ENCODE results near the gene CDS2.
A peak's percentile ranks its signal among the peaks of the same experiment; 100 is the strongest.

CDS2 gene

DNA sequence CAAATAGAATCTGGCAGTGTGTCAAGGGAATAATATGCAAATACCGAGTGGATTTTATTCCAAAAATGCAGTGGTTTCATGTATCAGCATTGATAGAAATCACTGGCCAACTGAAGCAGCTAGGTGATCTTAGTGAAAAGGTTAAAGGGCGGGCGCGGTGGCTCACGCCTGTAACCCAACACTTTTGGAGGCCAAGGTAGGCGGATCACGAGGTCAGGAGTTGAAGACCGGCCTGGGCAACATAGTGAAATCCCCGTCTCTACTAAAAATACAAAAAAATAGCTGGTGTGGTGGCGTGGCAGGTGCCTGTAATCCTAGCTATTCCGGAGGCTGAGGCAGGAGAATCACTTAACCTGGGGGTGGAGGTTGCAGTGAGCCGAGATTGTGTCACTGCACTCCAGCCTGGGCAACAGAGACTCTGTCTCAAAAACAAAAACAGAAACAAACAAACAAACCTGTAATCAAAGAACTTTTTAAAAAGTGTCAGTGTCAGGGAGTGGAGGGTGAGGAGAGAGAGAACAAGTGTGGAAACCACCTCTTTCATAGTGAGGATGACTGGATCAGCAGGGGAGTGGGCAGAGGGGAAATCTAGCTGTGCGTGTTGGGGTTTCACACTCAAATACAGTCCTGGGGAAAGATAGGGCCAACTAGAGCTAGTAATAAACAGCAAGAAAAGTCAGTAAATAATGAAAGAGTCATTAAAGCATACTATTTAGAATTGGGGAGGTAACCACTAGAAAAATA lies 57.1 kb downstream of the CDS2 start:
- no peak for DNase-seq

DNA sequence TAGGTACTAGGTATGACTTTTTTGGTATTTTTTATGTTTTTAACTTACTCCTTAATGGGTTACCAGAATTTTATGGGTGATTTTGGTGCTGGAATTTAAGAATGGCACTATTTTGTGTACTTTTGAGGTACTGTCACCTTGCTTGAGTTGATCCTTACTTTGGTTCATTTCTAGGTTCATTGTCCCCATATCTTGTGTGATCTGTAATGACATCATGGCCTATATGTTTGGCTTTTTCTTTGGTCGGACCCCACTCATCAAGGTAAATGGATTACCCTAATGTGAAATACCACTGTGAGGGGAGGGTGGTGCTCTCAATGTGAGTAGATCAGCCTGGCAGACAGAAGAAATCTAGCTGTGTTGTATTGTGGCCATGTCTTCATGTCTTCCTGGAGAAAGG lies 57.9 kb downstream of the CDS2 start:
- DNase-seq: no peak

DNA sequence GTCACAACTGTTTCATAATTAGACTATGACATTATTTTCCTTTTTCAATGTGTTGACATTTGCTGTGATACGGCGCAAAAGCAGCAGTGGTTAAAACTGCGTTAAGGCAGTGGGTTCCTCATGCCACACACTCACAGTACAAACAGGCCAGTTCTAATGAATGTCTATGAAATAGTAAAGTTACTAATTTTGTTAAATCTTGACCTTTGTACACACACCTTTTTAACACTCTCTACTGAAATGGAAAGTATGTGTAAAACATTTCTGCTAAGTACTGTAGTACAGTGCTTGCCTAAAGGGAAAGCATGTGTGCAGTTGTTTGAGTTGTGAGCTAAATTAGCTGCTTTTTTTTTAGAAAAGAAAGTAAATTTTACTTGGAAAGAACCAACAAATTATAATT lies 60.3 kb downstream of the CDS2 start:
- no peak for DNase-seq

DNA sequence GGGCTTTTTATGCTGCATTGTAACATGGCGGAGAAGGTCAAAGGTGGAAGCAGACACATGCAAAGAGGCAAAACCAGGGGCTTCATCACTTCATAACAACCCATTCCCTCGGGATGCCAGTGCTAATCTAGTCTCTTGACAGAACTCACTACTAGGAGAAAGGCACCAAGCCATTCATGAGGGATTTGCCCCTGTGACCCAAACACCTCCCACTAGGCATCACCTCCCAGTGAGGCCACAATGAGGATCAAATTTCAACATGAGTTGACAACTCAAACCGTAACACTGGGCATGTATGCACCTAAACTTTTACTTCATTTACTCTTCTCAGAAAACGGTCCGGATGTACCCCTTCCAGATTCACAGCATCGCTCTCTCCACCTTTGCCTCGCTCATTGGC lies 61.9 kb downstream of the CDS2 start:
- no peak for DNase-seq

DNA sequence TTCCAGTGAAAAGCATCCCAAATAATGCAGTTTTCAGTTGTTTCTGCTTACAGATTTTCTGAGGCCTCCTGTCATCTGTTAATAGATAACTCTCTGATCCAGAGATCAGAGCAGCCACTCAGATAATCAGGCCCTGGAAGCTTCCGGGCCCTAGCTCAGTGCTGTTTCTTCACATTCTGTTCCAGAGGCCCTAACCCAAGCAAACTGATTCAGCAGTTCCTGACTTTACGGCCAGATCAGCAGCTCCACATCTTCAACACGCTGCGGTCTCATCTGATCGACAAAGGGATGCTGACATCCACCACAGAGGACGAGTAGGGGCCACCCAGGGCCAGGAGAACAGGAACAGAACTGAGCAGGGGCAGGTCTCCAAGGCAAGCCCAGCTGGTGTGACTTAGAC lies 63.1 kb downstream of the CDS2 start:
- DNase-seq: no peak

DNA sequence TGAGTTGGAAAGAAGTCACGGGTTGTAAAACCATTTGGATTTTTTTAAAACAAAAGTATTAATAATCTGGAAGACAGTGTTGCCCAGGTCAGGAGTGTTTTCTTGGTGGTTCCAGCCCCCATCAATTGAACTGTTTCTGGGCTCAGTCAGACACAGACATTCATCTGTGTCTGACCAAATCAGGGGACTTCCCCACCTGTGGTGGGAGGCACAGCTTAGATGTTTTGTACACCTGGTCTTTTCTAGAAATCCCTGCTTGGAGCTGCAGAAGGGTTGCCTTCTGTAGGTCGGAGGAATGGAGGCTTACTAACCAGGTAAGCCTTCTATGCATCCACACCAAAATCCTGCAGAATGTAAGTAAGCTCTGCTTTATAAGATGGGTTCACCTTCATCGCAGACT lies 63.6 kb downstream of the CDS2 start:
- DNase-seq: no peak

DNA sequence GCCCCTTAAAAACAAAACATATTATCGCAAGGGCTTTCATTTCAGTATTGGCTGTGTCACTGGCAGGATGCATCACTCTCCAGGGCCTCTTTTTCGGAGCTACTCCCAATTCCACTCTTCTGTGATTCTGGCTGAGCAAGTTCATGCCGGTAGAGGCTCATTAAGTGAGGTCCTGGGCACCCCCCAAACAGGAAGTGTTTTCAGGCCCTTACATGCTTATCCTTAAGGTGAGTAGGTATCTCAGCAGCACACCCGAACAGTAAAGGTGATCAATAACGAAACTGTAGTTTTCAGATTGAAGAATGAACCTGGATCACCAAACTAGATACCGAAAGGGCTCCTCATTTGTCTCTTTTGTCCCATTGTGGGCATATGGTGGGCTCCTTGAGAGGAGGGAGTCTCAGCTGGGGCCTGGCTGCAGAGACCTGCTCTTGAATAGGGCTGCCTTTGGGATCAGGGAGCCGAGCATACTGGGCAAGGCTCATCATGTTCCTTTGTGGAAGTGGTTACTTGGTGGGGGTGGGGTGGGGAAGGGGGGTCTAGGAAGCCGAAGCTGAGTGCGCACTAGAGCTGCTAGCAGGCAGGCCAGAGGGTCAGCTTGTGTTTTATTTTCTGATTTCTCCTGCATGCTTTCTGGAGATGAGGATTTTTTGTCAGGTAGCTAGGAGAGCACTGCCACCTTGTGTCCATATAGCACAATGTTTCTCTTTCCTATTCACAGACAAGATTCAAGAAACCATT lies 65.2 kb downstream of the CDS2 start:
- peak; percentile 77 for DNase-seq

DNA sequence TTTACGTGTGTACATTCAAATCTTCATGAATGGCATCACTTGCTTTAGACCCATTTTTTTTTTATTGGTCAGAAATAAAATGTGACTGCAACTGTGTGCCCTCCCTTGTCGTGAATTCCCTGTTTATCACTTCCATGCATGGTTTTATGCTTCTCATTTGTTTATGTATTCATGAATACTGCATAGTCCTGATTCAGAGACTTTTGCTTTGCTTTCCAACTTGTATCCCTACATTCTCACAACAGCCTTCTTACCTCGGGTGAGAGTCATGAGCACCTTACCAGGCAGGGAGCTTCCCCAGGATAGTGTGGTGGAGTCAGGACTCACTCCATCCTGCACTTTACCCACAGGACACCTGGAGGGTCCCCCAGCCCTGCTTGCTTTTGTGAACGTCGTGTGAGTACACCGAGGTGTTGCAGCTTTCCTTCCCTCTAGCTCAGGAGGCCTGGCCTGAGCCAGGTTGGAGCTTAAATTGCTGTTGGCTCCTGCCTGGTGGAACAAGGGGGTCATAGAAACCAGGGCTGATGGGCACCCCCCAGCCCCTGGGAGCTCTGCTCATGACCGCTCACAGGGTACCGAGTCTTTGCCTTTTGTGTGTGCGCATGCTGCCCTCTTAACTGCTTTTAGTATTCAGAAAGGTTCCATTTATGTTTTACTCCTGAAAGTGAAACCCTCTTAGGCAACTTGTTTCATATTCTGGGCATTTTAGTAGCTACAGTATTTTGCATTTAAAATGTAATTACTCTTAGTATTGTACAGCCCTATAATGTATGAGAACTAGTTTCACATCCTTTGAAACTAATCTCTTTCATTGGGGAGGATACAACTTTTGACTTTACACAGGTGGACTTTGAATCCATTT lies 66.0 kb downstream of the CDS2 start:
- no peak for DNase-seq

DNA sequence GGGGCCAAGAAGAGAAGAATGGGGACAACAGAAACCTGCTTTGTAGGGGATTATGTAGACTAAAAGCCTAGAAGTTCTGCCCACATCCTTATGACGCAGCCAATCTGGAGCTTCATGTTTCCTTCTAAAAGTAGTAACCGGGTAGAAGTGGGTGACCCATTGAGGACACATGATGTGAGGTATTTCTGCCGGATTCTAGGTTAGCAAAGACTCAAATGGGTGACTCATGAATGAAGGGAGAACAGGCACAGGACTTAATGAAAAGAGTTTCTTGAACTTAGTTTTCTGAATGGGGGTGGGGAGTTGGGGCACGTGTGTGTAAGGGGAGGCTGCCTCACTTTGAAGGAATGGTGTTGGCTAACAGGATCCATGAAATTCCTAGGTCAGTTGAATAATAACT lies 68.8 kb downstream of the CDS2 start:
- DNase-seq: no peak

DNA sequence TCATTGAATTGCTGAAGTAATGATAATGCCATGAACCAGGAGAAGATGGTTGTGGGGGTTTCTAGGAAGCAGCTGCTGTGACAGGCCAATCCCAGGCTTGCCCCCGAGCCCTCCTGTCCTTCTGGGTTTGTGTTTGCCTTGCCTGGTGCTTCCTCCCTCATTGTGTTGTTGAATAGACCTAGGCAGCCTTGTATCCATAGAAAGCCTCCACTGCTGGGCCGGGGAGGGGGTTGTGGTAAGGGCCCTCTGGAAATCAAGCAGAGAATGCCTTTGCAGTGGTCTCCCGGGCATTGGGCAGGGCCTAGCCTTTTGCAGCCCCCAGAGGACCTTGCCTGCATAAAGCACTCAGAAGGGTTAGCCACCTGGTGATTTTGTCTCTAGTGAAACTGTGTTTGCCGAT lies 69.3 kb downstream of the CDS2 start:
- no peak for DNase-seq

DNA sequence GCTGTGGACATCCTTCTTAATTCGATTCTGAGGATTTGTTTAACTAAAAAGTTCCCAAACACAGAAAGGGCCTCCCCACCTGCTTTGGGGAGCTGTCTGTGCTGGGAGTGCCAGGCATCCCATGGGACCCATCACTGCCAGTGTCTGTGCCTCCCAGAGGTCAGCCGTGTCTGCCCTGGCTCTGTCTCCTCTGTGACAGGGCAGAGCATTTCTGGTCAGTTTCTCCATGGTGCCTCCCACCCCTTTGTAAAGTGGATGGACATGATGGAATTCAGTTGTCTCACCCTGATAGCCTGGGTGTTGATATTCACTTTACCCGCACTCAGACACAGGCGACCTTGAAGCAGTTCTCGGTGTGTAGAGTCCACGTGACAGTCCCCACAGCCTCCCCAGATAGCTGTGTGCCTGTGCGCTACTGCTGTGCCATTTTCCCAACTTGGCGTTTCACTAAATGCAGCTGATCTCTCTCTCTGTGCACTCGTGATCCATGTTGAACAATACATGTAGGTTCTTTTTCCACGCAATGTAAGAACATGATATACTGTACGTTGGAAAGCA lies 70.5 kb downstream of the CDS2 start:
- no peak for DNase-seq

DNA sequence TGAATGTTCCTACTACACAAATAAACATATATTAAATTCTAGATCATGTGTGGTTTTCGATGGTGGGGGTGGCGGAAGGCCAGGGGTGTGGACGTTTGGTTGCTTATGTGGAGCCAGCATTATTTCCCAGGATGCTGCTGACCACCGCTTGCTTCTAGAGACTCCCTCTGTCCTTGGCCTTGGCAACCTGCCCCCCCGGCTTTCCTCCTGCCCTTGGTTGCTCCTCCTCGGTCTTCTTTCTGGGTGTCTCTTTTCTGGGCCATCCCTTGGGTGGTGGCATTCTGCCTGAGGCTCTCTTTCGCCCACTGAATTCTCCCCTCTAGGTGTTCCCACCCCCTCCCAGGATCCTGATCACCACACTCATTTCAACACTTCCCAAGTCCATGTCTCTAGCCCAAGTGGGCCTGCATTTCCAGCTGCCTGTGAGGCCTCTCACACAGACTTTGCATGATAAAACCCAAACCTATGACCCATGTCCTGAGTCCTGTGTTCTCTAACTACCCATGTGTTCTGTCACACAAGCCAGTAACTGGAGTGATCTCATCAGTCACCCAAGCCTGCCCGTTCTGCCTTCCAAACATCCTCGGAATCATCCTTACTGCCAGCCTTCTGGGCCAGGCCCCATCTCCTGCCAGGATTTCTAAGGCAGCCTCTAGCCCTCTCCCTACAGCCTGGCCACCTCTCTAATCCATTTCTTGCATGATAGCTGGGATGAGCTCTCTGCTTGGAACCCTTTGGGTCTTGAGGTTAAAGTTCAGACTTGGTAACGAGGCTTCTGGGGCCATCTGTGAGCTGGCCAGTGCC lies 71.2 kb downstream of the CDS2 start:
- no peak for DNase-seq

DNA sequence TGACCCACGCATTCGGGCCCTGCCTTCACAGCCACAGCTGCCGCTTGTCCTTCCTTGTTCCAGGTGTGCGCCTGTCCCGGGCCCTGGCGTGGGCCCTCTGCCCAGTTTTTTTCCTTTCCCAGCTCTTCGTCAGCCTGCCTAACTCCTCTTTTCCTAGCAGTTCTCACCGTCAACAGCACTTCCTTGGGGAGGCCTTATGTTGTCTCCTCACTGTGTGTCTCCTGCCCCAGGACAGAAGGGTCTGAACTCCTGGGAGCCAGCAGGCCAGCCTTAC lies 71.8 kb downstream of the CDS2 start:
- DNase-seq: no peak

DNA sequence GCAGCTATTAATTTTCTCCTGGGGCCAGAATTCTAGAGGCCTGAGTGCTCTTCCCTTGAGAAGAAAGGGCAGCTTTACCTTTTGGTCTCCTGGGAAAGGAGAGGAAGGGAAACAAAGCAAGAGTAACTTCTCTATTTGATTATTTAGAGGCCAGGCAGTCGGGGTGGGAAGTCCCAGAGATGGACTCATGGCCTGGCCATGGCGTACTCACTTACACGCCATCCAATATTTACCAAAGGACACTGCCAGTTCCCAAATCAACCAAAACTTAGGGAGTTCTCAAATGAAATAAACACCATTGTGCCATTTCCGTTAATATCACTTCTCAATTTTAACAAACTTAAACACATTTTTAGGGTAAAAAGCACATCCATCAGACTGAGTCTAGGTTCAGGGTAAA lies 76.6 kb downstream of the CDS2 start:
- no peak for DNase-seq

DNA sequence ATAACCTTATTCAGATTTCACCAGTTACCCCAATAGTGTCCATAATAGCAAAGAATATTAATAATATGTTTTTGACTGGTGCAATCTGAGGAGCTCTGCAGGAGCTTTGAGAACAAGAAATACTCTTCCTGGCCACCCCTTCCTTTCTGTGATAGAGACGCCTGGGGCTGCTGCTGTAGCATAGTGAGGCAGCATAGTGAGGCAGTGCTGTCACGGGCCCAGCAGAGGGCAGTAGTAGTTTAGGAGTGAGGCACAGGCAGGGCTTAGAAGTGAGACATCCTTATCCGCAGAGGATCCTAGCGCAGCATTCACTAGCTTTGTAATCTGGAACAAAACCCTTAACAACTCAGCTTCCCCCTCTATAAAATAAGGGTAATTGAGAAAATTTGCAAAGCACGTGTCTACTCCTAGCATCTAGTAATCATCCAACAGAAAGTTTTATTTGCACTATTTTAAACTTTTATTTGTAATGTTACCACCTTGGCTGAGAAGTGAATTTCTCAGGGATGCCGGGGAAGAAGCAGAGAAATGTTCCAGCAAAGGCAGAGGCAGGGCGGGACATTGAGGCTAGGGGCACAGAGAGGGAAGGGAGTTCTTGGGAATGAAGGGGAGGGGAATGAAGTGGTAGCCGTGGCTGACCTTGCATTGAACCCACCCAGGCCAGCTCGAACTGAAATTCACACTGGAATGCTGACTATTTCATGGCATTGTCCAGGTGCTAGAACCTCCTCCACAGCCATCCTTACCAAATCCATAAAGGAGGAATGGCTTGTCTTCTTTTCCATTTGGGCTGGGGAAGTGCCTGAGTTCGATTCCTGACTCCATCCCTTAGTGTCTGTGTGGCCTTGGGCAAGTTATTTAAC lies 78.8 kb downstream of the CDS2 start:
- DNase-seq: peak; percentile 81

DNA sequence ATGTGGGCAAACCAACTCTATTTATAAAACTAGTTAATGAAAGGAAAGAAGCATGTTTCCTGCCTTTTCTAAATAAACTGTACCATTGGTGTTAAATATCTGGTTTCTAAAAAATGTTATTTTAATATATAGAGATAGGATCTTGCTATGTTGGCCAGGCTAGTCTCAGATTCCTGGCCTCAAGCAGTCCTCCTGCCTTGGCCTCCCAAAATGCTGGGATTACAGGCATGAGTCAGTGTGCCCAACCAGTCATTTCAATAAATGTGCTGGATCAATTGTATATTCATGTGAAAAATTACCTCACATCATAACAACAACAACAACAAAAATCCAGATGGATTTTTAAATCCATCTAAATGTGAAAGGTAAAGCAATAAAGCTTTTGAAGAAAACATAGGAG lies 80.3 kb downstream of the CDS2 start:
- no peak for DNase-seq

DNA sequence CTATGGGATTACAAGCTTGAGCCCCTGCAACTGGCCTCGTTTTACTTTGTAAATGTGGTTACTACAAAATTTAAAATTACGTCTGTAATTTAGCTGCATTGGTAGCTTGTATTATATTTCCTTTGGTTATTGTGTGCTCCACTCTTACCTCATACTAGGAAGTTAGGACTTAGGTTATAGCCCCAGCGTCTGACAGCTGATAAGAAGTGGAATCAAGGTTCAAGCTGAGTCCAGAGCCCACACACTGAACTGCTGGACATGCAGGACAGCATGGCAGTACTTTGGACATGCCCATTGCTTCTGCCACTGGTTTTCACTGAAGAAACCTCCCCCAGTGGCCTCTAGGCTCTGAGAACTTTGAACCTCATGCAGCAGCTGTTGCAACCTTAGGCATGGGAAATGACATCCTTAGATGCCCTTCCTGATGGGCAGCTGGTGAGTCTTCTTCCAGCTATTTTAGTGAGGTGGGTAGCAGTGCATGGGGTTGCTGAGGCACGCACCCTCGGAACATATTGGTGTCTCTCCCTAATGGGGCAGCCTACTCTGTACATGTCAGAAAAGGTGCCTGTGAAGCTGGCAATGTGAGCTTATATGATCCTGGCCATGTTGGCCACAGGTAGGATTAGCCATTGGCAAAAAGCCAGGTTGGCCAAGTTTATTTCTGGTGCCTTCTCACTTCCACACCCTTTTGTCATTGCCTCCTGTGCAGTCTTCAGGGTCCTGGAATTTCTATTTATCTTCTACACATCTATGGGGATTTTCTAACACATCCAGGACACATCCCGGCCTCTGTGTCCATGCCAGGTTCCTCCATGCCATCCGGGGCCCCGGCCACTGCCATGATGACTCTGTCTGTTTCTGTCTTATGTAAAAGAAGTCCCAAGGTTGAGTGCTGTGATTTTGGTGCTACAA lies 85.3 kb downstream of the CDS2 start:
- no peak for DNase-seq

DNA sequence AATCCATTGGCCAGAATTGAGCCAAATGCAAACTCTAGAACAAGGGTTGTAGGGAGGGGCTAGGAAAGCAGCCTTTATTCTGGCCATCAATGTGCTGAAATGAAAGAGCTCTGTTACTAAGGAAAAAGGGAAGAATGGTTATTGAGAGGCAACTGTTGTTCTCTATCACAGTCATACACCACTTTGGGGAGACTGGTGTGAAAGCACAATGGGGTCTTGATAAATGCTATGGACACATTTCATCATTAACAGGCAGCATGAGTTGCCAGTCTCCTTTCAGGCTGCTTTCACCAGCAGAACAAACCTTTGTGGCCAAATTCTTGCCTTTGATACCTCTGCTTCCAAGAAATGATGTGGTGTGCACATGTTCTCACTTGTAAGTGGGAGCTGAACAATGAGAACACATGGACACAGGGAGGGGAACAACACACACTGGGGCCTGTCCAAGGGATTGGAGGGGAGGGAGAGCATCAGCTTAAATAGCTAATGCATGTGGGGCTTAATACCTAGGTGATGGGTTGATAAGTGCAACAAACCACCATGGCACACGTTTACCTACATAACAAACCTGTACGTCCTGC lies 86.2 kb downstream of the CDS2 start:
- DNase-seq: no peak

DNA sequence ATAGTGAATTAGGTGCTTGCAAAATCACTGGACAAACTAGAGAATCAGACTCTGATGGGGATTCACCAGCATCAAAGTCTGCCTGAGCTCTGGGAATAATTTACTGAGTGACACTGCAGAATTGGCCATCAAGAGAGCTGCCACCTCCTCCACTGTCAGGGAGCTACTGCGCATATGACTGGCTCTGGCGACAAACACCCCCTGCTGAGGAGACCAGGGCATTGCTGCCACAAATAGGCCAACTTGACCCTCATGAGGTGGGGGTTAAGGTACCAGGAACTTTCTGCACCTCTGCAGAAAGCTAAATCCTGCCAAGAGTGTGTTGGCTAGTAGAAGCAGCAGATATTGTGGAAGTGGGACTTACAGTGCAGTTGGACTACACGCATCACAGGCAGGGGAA lies 88.0 kb downstream of the CDS2 start:
- DNase-seq: no peak

DNA sequence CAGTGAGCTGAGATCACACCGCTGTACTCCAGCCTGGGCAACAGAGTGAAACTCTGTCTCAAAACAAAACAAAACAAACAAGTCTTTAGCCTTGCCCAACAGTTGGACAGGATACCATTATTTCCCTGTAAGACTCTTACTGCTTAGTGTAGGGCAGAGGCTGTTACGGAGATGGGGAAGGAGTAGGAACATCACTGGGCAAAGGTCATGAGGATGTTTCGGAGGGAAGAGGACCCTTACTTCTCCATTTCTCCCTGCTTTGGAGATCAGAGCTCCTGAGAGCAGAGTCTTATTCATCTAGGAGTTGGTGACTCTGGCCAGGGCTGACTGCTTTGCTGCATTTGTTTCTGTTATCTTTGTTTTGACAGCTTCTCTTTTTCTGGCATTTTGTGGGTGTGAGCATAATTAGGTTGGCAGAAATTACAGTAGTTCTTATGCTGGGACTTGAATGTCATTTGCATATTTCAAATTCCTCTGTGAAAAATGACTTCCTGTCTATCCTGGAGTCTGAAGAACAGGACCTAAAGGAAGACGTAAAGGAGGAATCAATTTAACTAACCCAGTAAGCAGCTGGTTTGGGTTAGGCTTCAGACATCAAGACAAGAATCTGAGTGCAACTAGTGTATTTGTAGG lies 89.0 kb downstream of the CDS2 start:
- no peak for DNase-seq

All from NCI-H69 (cell line).